AG09309 (cell line): ENCODE measurements around the gene LENG9.

Source experiments
- DNase-seq: peaks from one replicate; pipeline ENCODE4 v3.0.0-alpha.2; 2010; ENCODE audit warnings: low read depth
- H3K4me3 ChIP-seq: 2 replicates; pipeline ENCODE4 v1.5.1; 2011; ENCODE audit warnings: mild to moderate bottlenecking, low read depth, low read length, moderate library complexity; ENCODE audit not compliant: control insufficient read depth
- CTCF ChIP-seq: IDR thresholded peaks from 2 replicates; pipeline ENCODE4 v1.5.1; 2011; ENCODE audit warnings: mild to moderate bottlenecking, low read depth, low read length, inconsistent platforms; ENCODE audit not compliant: insufficient read depth, control insufficient read depth; ENCODE audit errors: missing control alignments

Gene LENG9

DNA sequence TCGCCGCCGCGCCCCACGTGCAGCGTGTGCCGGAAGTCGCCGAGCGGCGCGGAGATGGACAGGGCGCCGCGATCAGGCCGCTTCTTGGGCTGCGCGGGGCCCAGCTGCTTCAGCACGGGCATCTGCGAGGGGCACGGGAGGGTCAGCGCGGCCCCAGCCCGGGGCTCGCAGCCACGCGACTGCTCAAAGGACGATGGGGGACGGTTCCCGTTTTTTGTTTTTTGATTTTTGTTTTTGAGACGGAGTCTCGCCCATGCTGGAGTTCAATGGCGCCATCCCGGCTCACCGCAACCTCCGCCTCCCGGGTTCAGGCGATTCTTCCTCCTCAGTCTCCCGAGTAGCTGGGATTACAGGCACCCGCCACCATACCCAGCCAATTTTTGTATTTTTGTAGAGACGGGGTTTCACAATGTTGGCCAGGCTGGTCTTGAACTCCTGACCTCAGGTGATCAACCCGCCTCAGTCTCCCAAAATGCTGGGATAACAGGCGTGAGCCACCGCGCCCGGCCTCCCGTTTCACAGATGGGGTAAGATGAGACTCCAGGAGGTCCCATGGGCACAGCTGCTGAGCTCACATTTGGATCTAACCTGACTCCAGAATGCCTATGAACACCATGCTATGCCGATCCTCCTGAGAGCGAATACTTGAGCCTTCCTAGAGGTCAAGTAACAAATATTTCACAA is 2.0 kb upstream of the LENG9 start:
- no peak overlapping the region for H3K4me3 ChIP-seq
- no peak for TF ChIP-seq CTCF
- no peak for DNase-seq

- H3K4me3 ChIP-seq, result peak overlapping the region; percentile 58
- no peak for DNase-seq
- no peak for TF ChIP-seq CTCF
Observed at GRCh38 chr19:54464630-54465425, 1.2 kb upstream of the LENG9 start.

DNA sequence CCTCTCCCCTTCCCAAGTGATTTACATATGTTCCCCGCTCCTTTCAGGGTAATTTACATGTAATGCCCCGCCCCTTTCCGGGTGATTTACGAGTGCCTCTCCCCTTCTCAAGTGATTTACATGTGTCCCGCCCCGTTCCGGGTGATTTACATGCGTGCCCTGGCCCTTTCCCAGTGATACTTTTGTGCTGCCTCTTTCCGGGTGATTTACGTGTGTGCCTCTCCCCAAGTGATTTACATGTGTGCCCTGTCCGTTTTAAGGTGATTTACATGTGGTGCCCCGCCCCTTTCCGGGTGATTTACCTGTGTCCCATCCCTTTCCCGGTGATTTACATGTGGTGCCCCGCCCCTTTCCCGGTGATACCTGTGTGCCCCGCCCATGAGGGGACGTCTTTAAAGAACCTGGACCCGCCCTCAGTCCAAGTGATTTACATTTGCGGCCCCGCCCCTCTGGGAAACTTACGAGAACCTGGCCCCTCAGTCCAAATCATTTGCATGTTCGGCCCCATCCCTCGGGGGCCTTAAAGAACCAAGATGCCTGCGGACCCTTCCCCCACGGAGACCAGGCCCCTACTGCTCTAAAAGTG is 559 bp upstream of the LENG9 start:
- TF ChIP-seq CTCF, result no peak
- no peak for DNase-seq
- H3K4me3 ChIP-seq, result peak overlapping the region; percentile 58

DNA sequence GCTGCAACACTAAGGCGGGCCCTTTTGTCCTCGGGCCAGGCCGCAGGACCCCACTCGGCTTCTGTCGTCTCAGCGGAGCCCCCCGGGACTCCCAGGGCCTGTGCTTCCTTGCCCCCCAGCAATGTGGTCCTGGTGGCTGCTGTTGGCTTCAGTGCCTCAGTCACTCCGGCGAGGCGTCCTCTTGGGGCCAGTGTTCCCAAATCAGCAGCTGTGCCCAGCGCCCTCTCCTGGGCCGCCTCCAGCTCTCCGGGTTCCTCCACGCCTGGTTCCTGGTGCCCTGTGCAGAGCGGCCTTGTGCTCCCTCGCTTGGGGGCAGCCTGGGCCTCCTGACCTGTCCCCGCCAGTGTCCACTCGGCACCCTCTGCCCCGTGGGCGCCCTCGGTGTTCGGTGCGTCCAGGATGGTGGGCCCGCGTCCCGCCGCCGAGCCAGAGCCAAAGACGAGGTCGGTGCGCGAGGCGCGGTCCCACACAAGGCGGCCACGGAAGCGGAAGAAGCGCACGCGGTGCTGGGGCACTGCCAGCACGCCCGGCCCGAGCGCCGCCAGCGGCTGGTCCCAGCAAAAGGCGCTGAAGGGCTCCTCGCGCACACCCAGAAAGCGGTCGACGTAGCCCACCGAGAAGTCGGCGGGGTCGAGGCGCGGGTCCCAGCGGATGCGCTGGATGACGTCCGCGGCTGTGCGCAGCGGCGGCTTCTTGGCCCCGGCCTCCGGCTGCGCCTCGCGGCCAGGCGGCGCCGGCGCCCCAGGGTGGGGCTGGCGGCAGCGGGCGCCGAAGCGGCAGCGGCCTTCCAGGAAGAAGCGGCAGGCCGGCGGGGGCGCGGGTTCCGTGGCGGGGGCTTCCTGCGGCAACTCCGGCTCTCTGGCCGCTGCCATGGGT is 685 bp downstream of the LENG9 start:
- no peak for DNase-seq
- H3K4me3 ChIP-seq, result peak overlapping the region; percentile 58
- peak; percentile 38 for TF ChIP-seq CTCF

- no peak for DNase-seq
- TF ChIP-seq CTCF, result no peak
- peak overlapping the region; percentile 58 for H3K4me3 ChIP-seq
Observed at GRCh38 chr19:54462047-54462654, 1.4 kb downstream of the LENG9 start.

DNA sequence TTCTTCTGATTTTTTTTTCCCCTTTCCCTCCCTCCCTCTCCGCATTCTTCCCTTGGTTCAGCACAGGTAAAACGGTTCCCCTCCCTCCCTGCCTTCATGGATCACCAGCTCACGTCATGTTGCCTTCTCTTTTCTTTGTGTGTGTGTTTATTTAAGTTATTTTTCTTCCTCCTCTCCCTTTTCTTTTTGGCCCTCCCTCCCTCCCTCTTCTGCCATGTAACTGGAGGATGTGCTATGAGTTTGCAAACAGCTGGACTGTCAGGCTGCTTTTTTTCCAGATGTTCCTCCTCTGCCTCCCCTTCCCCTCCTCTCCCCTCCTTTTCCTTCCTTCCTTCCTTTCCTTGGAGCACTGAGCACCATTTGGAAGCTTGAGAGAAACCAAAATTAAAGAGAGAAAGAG is 2.0 kb downstream of the LENG9 start:
- no peak overlapping the region for H3K4me3 ChIP-seq

More for the DNA sequence above, 2.0 kb downstream of the LENG9 start:
- no peak for DNase-seq
- TF ChIP-seq CTCF, result no peak
